GM19467 (cell line): ENCODE results near the gene STXBP5.

Experiments used
- ATAC-seq: cut with Tn5 transposase; IDR thresholded peaks from one replicate; pipeline ENCODE4 v1.9.1; 2021; ENCODE audit warnings: mild to moderate bottlenecking, moderate library complexity; ENCODE audit not compliant: unreplicated experiment

The STXBP5 gene

GRCh38 chr6:147421903-147422302, 217.7 kb downstream of the STXBP5 start:
- ATAC-seq, result no peak

- ATAC-seq, result no peak
Measured at GRCh38 chr6:147423111-147423510, 218.9 kb downstream of the STXBP5 start.

- ATAC-seq, result no peak
Measured at GRCh38 chr6:147429794-147430193, 225.6 kb downstream of the STXBP5 start.

- no peak for ATAC-seq
Measured at GRCh38 chr6:147430811-147431210, 226.6 kb downstream of the STXBP5 start.

GRCh38 chr6:147434076-147434475, 229.9 kb downstream of the STXBP5 start:
- no peak for ATAC-seq

GRCh38 chr6:147434516-147434915, 230.3 kb downstream of the STXBP5 start:
- ATAC-seq, result no peak

- ATAC-seq, result no peak
Measured at GRCh38 chr6:147437615-147438014, 233.4 kb downstream of the STXBP5 start.

GRCh38 chr6:147438758-147439528, 234.7 kb downstream of the STXBP5 start:
- no peak for ATAC-seq
